GM19351 (cell line): ENCODE measurements around the gene CLTCL1.
"Not testable (repeated sequence)": the region's sequence is repeated elsewhere in the genome, so short reads cannot be mapped to it uniquely, and the experiment has no call there.

ENCODE experiments used
- ATAC-seq: cut with Tn5 transposase; IDR thresholded peaks from one replicate; pipeline ENCODE4 v1.9.1; 2021; ENCODE audit warnings: mild to moderate bottlenecking, moderate library complexity; ENCODE audit not compliant: unreplicated experiment

Gene CLTCL1

GRCh38 chr22:19222242-19223005, 69.1 kb downstream of the CLTCL1 start:
- no peak for ATAC-seq

- ATAC-seq = no peak
These were observed 70.7 kb downstream of the CLTCL1 start for GRCh38 chr22:19220867-19221266.

- ATAC-seq = no peak
These were observed 72.8 kb downstream of the CLTCL1 start for GRCh38 chr22:19218541-19219233.

GRCh38 chr22:19216579-19216978, 74.9 kb downstream of the CLTCL1 start:
- no peak for ATAC-seq

GRCh38 chr22:19215360-19215759, 76.2 kb downstream of the CLTCL1 start:
- no peak for ATAC-seq

- no peak for ATAC-seq
These were observed 77.4 kb downstream of the CLTCL1 start for GRCh38 chr22:19214078-19214473.

GRCh38 chr22:19213442-19214077, 78.0 kb downstream of the CLTCL1 start:
- ATAC-seq = no peak

GRCh38 chr22:19213001-19213400, 78.5 kb downstream of the CLTCL1 start:
- no peak for ATAC-seq

- no peak for ATAC-seq
These were observed 79.1 kb downstream of the CLTCL1 start for GRCh38 chr22:19212302-19212870.

- ATAC-seq = no peak
These were observed 81.3 kb downstream of the CLTCL1 start for GRCh38 chr22:19210188-19210587.

GRCh38 chr22:19208287-19208847, 83.2 kb downstream of the CLTCL1 start:
- ATAC-seq = no peak

- ATAC-seq = no peak
These were observed 83.6 kb downstream of the CLTCL1 start for GRCh38 chr22:19207884-19208283.

- ATAC-seq = no peak
These were observed 84.1 kb downstream of the CLTCL1 start for GRCh38 chr22:19207401-19207808.

- ATAC-seq = no peak
These were observed 85.2 kb downstream of the CLTCL1 start for GRCh38 chr22:19206287-19206686.

GRCh38 chr22:19204640-19205039, 86.9 kb downstream of the CLTCL1 start:
- no peak for ATAC-seq

GRCh38 chr22:19203834-19204233, 87.7 kb downstream of the CLTCL1 start:
- no peak for ATAC-seq

- not testable (repeated sequence) for ATAC-seq
These were observed 88.7 kb downstream of the CLTCL1 start for GRCh38 chr22:19202799-19203186.

- ATAC-seq = no peak
These were observed 89.4 kb downstream of the CLTCL1 start for GRCh38 chr22:19201869-19202798.

GRCh38 chr22:19201130-19201868, 90.2 kb downstream of the CLTCL1 start:
- ATAC-seq = no peak
